GM19438 (cell line): ENCODE measurements around the gene AP1AR.
"Not testable (repeated sequence)": the region's sequence is repeated elsewhere in the genome, so short reads cannot be mapped to it uniquely, and the experiment has no call there.

ENCODE experiments used
- ATAC-seq: cut with Tn5 transposase; IDR thresholded peaks from one replicate; pipeline ENCODE4 v1.9.1; 2021; ENCODE audit warnings: low read depth; ENCODE audit not compliant: unreplicated experiment

The AP1AR gene

GRCh38 chr4:112277220-112277619, 45.6 kb downstream of the AP1AR start:
- ATAC-seq = no peak

GRCh38 chr4:112277705-112278448, 46.3 kb downstream of the AP1AR start:
- no peak for ATAC-seq

GRCh38 chr4:112279025-112279881, 47.7 kb downstream of the AP1AR start:
- ATAC-seq = peak; percentile 73

- ATAC-seq = peak; percentile 24
Observed at GRCh38 chr4:112279882-112280315, 48.3 kb downstream of the AP1AR start.

- ATAC-seq = no peak
Observed at GRCh38 chr4:112280386-112281056, 48.9 kb downstream of the AP1AR start.

GRCh38 chr4:112281895-112282398, 50.4 kb downstream of the AP1AR start:
- ATAC-seq = not testable (repeated sequence)

- no peak for ATAC-seq
Observed at GRCh38 chr4:112282860-112283667, 51.5 kb downstream of the AP1AR start.

GRCh38 chr4:112284166-112284565, 52.6 kb downstream of the AP1AR start:
- no peak for ATAC-seq

GRCh38 chr4:112284662-112285411, 53.2 kb downstream of the AP1AR start:
- no peak for ATAC-seq

- peak; percentile 37 for ATAC-seq
Observed at GRCh38 chr4:112287258-112287989, 55.8 kb downstream of the AP1AR start.

- ATAC-seq = peak; percentile 25
Observed at GRCh38 chr4:112288455-112288854, 56.9 kb downstream of the AP1AR start.

- no peak for ATAC-seq
Observed at GRCh38 chr4:112289407-112290253, 58.0 kb downstream of the AP1AR start.

- ATAC-seq = no peak
Observed at GRCh38 chr4:112290341-112290740, 58.8 kb downstream of the AP1AR start.

- peak; percentile 84 for ATAC-seq
Observed at GRCh38 chr4:112296949-112297880, 65.6 kb downstream of the AP1AR start, which contains the start of gene ALPK1. Gene ALPK1, plus strand, starts transcription at chr4:112297369.

GRCh38 chr4:112299721-112300120, 68.1 kb downstream of the AP1AR start:
- no peak for ATAC-seq
